Measurements from ENCODE around the gene C4BPA.

C4BPA gene

DNA sequence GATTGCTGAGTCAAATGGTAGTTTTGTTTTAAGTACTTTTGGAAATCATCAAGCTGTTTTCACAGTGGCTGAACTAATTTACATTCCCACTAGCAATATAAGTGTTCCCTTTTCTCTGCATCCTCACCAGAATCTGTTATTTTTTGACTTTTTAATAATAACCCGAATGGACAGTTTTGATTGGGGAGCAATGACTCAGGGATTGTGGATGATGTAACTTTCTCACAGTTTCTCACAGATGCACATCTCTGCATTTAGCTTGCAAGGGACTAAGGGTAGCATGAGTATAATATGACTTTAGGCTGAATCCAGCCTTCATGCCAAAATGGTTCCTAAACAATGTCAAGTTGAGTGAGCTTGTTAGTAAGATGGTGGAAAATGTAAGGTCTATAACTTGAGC is 90.2 kb downstream of the C4BPA start:
- no peak for DNase-seq
